AG04450 (cell line): ENCODE results near the gene CCR1. TPM values are rescaled to one million over a fixed set of nuclear protein-coding genes. Genes with fewer than 3 reads are reported as not detected.

Experiments
- CTCF ChIA-PET: fragments of 300-600, 350-600 bp; formaldehyde crosslinking; extraction: SDS; loops from one replicate; lab custom pipeline; 2022; ENCODE audit warnings: antibody characterized with exemption, inconsistent platforms; lab: Charles Lee
- POLR2A ChIA-PET: fragments of 350-600 bp; formaldehyde crosslinking; extraction: SDS; loops from one replicate; lab custom pipeline; 2021; ENCODE audit warnings: antibody characterized with exemption, inconsistent platforms; lab: Yijun Ruan, JAX
- DNase-seq: peaks from one replicate; pipeline ENCODE4 v3.0.0-alpha.2; 2011; ENCODE audit warnings: low read depth, low spot score
- H3K27ac ChIP-seq: one replicate; pipeline ENCODE4 v1.5.1; 2012; ENCODE audit warnings: low read depth, low read length, control low read depth
- H3K27me3 ChIP-seq: one replicate; pipeline ENCODE4 v1.6.0; 2012; ENCODE audit warnings: low read length; ENCODE audit not compliant: control insufficient read depth, insufficient read depth
- H3K4me3 ChIP-seq: 2 replicates; pipeline ENCODE4 v1.5.1; 2011; ENCODE audit warnings: mild to moderate bottlenecking, low read depth, low read length, control low read depth
- H3K9me3 ChIP-seq: 2 replicates; pipeline ENCODE4 v1.5.1; 2012; ENCODE audit warnings: low read length; ENCODE audit not compliant: control insufficient read depth, insufficient read depth
- CTCF ChIP-seq: IDR thresholded peaks from 2 replicates; pipeline ENCODE4 v1.5.1; 2011; ENCODE audit warnings: low read depth, low read length, control low read depth, inconsistent platforms
- polyA plus RNA-seq: library from polyadenylated mRNA; depleted of rRNA; stranded (reverse); fragments of >200 nt; gene quantifications from 2 replicates; pipeline ENCODE4 v1.2.3, GENCODE V29; 2011

Gene CCR1
- polyA plus RNA-seq, 1 experiment = 0.02 TPM

- Histone ChIP-seq H3K27me3 (peaks cover 5% of the 10 kb centered on the region), H3K27ac (no peak overlapping the region), H3K9me3 (no peaks in the 10 kb centered on the region), H3K4me3 (no peak overlapping the region)
- CTCF ChIA-PET = interaction anchor here (1.4 kb wide), 1 partner anchor 194 kb away, joined by 3 read pairs; no protein-coding TSS in a partner anchor
- no peak for DNase-seq
- no peak for TF ChIP-seq CTCF
- POLR2A ChIA-PET = no interaction called here
These were observed 25.1 kb upstream of the CCR1 start for GRCh38 chr3:46233194-46233593.

- POLR2A ChIA-PET = no interaction called here
- peaks cover 5% of the 10 kb centered on the region for H3K27me3 ChIP-seq
- CTCF ChIA-PET = no interaction called here
These were observed 23.2 kb upstream of the CCR1 start for GRCh38 chr3:46231323-46231722.

GRCh38 chr3:46228260-46229242, 20.4 kb upstream of the CCR1 start:
- Histone ChIP-seq H3K27ac (no peak overlapping the region), H3K27me3 (peaks cover 5% of the 10 kb centered on the region), H3K4me3 (no peak overlapping the region), H3K9me3 (no peaks in the 10 kb centered on the region)
- ChIA-PET POLR2A (no interaction called here), CTCF (no interaction called here)
- no peak for TF ChIP-seq CTCF
- DNase-seq = no peak

More at GRCh38 chr3:46231323-46231722, 23.2 kb upstream of the CCR1 start:
- TF ChIP-seq CTCF = no peak
- no peak overlapping the region for H3K4me3 ChIP-seq
- no peak for DNase-seq
- H3K9me3 ChIP-seq = no peaks in the 10 kb centered on the region
- no peak overlapping the region for H3K27ac ChIP-seq

- Histone ChIP-seq H3K4me3 (no peak overlapping the region), H3K27me3 (no peaks in the 10 kb centered on the region), H3K9me3 (no peaks in the 10 kb centered on the region), H3K27ac (no peak overlapping the region)
- ChIA-PET POLR2A (no interaction called here), CTCF (no interaction called here)
- DNase-seq = no peak
- TF ChIP-seq CTCF = no peak
These were observed 14.5 kb upstream of the CCR1 start for GRCh38 chr3:46222435-46223161.
